Measurements from ENCODE around the gene ATP8B3. TPM values are rescaled to one million over a fixed set of nuclear protein-coding genes. Genes with fewer than 3 reads are reported as not detected.

The ATP8B3 gene
- total and polyA plus RNA-seq, 9 of the 15 experiments (the other 6 are each of a cell fraction or from before 2014, with no cell fraction given), result 1.2 to 12.3 (median 3.8) TPM

- TF ChIP-seq, protein P1, sequence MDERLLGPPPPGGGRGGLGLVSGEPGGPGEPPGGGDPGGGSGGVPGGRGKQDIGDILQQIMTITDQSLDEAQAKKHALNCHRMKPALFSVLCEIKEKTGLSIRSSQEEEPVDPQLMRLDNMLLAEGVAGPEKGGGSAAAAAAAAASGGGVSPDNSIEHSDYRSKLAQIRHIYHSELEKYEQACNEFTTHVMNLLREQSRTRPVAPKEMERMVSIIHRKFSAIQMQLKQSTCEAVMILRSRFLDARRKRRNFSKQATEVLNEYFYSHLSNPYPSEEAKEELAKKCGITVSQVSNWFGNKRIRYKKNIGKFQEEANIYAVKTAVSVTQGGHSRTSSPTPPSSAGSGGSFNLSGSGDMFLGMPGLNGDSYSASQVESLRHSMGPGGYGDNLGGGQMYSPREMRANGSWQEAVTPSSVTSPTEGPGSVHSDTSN (CRISPR knock-in tag; IDR thresholded peaks at IDR 0.05; ENCODE audit: low read depth), result no peak
- TF ChIP-seq, protein P1 (tag; conservative IDR thresholded peaks at IDR 0.05; ENCODE audit: low read depth), result no peak
- TF ChIP-seq, protein P2, sequence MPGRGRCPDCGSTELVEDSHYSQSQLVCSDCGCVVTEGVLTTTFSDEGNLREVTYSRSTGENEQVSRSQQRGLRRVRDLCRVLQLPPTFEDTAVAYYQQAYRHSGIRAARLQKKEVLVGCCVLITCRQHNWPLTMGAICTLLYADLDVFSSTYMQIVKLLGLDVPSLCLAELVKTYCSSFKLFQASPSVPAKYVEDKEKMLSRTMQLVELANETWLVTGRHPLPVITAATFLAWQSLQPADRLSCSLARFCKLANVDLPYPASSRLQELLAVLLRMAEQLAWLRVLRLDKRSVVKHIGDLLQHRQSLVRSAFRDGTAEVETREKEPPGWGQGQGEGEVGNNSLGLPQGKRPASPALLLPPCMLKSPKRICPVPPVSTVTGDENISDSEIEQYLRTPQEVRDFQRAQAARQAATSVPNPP (IDR thresholded peaks at IDR 0.05; ENCODE audit: borderline replicate concordance, insufficient read depth, insufficient read length), result no peak
- TF ChIP-seq TCF3 (CRISPR knock-in tag; IDR thresholded peaks at IDR 0.05) (no peak), ZBTB12 (CRISPR knock-in tag; IDR thresholded peaks at IDR 0.05) (0 out of 2 replicates have a peak, but pooled peaks have one; percentile 14), ZNF398 (CRISPR knock-in tag; IDR thresholded peaks at IDR 0.05) (no peak), NR3C1 (CRISPR knock-in tag; IDR thresholded peaks at IDR 0.05) (no peak), NFE2L1 (tag; IDR thresholded peaks at IDR 0.05; ENCODE audit: borderline replicate concordance, low read depth) (no peak), ZNF12 (CRISPR knock-in tag; IDR thresholded peaks at IDR 0.05) (no peak), ZNF764 (CRISPR knock-in tag; IDR thresholded peaks at IDR 0.05; ENCODE audit: low read depth) (0 out of 2 replicates have a peak, but pooled peaks have one; percentile 13), CTCFL (IDR thresholded peaks at IDR 0.05; ENCODE audit: borderline replicate concordance, insufficient read depth, low read depth, low read length, poor library complexity, severe bottlenecking) (no peak), RFX1 (IDR thresholded peaks at IDR 0.05) (no peak), ATF7 (IDR thresholded peaks at IDR 0.05) (no peak)
- TF ChIP-seq, protein P3, sequence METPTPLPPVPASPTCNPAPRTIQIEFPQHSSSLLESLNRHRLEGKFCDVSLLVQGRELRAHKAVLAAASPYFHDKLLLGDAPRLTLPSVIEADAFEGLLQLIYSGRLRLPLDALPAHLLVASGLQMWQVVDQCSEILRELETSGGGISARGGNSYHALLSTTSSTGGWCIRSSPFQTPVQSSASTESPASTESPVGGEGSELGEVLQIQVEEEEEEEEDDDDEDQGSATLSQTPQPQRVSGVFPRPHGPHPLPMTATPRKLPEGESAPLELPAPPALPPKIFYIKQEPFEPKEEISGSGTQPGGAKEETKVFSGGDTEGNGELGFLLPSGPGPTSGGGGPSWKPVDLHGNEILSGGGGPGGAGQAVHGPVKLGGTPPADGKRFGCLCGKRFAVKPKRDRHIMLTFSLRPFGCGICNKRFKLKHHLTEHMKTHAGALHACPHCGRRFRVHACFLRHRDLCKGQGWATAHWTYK (CRISPR knock-in tag; IDR thresholded peaks at IDR 0.05), result no peak
These were observed 35.8 kb upstream of the ATP8B3 start (continued) for GRCh38 chr19:1847684-1848398.
